HepG2 (cell line): ENCODE results near the gene DNAJC1. TPM values are rescaled to one million over a fixed set of nuclear protein-coding genes. Genes with fewer than 3 reads are reported as not detected.

Experiments used
- DBP ChIP-seq: sonication (generic); formaldehyde crosslinking; IDR thresholded peaks from 2 replicates; pipeline ENCODE4 v1.4.0; 2020; ENCODE audit warnings: missing genetic modification reagents; ENCODE audit errors: not compliant biosample characterization
- HNF4A ChIP-seq: sonication (generic); formaldehyde crosslinking; IDR thresholded peaks from 2 replicates; pipeline ENCODE4 v1.4.0; 2020; ENCODE audit warnings: missing genetic modification reagents
- polyA plus RNA-seq, 8 experiments: library from polyadenylated mRNA; depleted of rRNA in 3 of 8; stranded (reverse) in 7 of 8; unstranded in 1 of 8; fragments of >200 nt; fragmentation: Illumina TruSeq in 4 of 8; extraction: Trizol in 4 of 8; gene quantifications; 2 replicates each; pipeline versions ENCODE4 v1.2.1 to v1.2.3, GENCODE V29; 2011 to 2016; ENCODE audit warnings: low read depth in 4 of 8, missing spikeins in 1 of 8, mixed read lengths in 1 of 8; ENCODE audit not compliant: insufficient read depth in 1 of 8
- total RNA-seq, 5 experiments: library from RNA; depleted of rRNA; stranded (reverse); fragments of >200 nt; fragmentation: Illumina TruSeq; extraction: Trizol; gene quantifications; 2 replicates each; pipeline ENCODE4 v1.2.3, GENCODE V29; 2016; ENCODE audit warnings: low read depth in 1 of 5
- TF ChIP-seq, protein P1 (sequence below): sonication (generic); formaldehyde crosslinking; IDR thresholded peaks from 2 replicates; pipeline ENCODE4 v1.8.0; 2022; ENCODE audit warnings: missing genetic modification reagents, mild to moderate bottlenecking, moderate library complexity, borderline replicate concordance
- TF ChIP-seq, protein P2 (sequence below): sonication (generic); formaldehyde crosslinking; IDR thresholded peaks from 2 replicates; pipeline ENCODE4 v1.4.0; 2020; ENCODE audit warnings: missing genetic modification reagents, borderline replicate concordance

DNAJC1 gene
- total and polyA plus RNA-seq, 2 of the 13 experiments (the other 11 are each of a cell fraction or from before 2014, with no cell fraction given): 9.9 to 16.6 TPM

GRCh38 chr10:22027364-22028238, 24.1 kb upstream of the DNAJC1 start (continued):
- TF ChIP-seq, protein P1, sequence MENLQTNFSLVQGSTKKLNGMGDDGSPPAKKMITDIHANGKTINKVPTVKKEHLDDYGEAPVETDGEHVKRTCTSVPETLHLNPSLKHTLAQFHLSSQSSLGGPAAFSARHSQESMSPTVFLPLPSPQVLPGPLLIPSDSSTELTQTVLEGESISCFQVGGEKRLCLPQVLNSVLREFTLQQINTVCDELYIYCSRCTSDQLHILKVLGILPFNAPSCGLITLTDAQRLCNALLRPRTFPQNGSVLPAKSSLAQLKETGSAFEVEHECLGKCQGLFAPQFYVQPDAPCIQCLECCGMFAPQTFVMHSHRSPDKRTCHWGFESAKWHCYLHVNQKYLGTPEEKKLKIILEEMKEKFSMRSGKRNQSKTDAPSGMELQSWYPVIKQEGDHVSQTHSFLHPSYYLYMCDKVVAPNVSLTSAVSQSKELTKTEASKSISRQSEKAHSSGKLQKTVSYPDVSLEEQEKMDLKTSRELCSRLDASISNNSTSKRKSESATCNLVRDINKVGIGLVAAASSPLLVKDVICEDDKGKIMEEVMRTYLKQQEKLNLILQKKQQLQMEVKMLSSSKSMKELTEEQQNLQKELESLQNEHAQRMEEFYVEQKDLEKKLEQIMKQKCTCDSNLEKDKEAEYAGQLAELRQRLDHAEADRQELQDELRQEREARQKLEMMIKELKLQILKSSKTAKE (CRISPR knock-in tag): no peak
- TF ChIP-seq, protein P2, sequence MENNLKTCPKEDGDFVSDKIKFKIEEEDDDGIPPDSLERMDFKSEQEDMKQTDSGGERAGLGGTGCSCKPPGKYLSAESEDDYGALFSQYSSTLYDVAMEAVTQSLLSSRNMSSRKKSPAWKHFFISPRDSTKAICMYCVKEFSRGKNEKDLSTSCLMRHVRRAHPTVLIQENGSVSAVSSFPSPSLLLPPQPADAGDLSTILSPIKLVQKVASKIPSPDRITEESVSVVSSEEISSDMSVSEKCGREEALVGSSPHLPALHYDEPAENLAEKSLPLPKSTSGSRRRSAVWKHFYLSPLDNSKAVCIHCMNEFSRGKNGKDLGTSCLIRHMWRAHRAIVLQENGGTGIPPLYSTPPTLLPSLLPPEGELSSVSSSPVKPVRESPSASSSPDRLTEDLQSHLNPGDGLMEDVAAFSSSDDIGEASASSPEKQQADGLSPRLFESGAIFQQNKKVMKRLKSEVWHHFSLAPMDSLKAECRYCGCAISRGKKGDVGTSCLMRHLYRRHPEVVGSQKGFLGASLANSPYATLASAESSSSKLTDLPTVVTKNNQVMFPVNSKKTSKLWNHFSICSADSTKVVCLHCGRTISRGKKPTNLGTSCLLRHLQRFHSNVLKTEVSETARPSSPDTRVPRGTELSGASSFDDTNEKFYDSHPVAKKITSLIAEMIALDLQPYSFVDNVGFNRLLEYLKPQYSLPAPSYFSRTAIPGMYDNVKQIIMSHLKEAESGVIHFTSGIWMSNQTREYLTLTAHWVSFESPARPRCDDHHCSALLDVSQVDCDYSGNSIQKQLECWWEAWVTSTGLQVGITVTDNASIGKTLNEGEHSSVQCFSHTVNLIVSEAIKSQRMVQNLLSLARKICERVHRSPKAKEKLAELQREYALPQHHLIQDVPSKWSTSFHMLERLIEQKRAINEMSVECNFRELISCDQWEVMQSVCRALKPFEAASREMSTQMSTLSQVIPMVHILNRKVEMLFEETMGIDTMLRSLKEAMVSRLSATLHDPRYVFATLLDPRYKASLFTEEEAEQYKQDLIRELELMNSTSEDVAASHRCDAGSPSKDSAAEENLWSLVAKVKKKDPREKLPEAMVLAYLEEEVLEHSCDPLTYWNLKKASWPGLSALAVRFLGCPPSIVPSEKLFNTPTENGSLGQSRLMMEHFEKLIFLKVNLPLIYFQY (CRISPR knock-in tag): no peak
- TF ChIP-seq DBP (CRISPR knock-in tag) (no peak), HNF4A (CRISPR knock-in tag) (no peak)
